Uterus (tissue), 2 donors: Measurements from ENCODE around the gene MATCAP1.

Experiments
- POLR2A ChIP-seq, 2 donors: fragments of 450-650 bp; IDR thresholded peaks; one replicate each; pipeline ENCODE4 v1.6.1; 2016; ENCODE audit warnings: antibody characterized with exemption in 2 of 2, mild to moderate bottlenecking in 1 of 2, moderate library complexity in 1 of 2
- TF ChIP-seq, protein P1 (sequence below), 4 experiments: fragments of 200-600 bp in 2 of 4; fragments of 450-650 bp in 2 of 4; sonication (generic) in 2 of 4; IDR thresholded peaks; one replicate each; pipeline ENCODE4 v1.5.1; 2016 to 2019; ENCODE audit warnings: antibody characterized with exemption in 4 of 4, mild to moderate bottlenecking in 2 of 4, moderate library complexity in 1 of 4

- TF ChIP-seq, protein P1, sequence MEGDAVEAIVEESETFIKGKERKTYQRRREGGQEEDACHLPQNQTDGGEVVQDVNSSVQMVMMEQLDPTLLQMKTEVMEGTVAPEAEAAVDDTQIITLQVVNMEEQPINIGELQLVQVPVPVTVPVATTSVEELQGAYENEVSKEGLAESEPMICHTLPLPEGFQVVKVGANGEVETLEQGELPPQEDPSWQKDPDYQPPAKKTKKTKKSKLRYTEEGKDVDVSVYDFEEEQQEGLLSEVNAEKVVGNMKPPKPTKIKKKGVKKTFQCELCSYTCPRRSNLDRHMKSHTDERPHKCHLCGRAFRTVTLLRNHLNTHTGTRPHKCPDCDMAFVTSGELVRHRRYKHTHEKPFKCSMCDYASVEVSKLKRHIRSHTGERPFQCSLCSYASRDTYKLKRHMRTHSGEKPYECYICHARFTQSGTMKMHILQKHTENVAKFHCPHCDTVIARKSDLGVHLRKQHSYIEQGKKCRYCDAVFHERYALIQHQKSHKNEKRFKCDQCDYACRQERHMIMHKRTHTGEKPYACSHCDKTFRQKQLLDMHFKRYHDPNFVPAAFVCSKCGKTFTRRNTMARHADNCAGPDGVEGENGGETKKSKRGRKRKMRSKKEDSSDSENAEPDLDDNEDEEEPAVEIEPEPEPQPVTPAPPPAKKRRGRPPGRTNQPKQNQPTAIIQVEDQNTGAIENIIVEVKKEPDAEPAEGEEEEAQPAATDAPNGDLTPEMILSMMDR (IDR thresholded peaks at IDR 0.05) = no peak
- no peak for TF ChIP-seq POLR2A (IDR thresholded peaks at IDR 0.05)
Measured at GRCh38 chr16:67228905-67229304, 45.1 kb upstream of the MATCAP1 start.
